Cardiac muscle cell (in vitro differentiated cells and primary cell): ENCODE data around the gene CLDND1. TPM values are rescaled to one million over a fixed set of nuclear protein-coding genes. Genes with fewer than 3 reads are reported as not detected.
A peak's percentile ranks its signal among the peaks of the same experiment; 100 is the strongest.

Experiments used
- DNase-seq, 2 donors: peaks; one replicate each; pipeline versions ENCODE4 v3.0.0 to v3.0.0-alpha.2; 2010 to 2017; ENCODE audit warnings: low read depth in 1 of 2, low spot score in 1 of 2
- H3K27ac ChIP-seq: fragments of 200-600 bp; sonication (generic); 2 replicates; pipeline ENCODE4 v1.5.1; 2016
- H3K27me3 ChIP-seq: fragments of 200-600 bp; sonication (generic); 2 replicates; pipeline ENCODE4 v1.6.0; 2016; ENCODE audit warnings: control low read depth
- H3K36me3 ChIP-seq: fragments of 200-600 bp; sonication (generic); 2 replicates; pipeline ENCODE4 v1.5.1; 2016; ENCODE audit warnings: control low read depth
- H3K4me1 ChIP-seq: fragments of 200-600 bp; sonication (generic); 2 replicates; pipeline ENCODE4 v1.8.1; 2017; ENCODE audit warnings: low read depth, mild to moderate bottlenecking, mixed run types
- H3K4me3 ChIP-seq: fragments of 200-600 bp; sonication (generic); 2 replicates; pipeline ENCODE4 v1.5.1; 2016; ENCODE audit warnings: mild to moderate bottlenecking
- H3K9me3 ChIP-seq: fragments of 200-600 bp; sonication (generic); 2 replicates; pipeline ENCODE4 v1.5.1; 2017; ENCODE audit warnings: low read depth, mild to moderate bottlenecking, control low read depth
- CTCF ChIP-seq: IDR thresholded peaks from 2 replicates; pipeline ENCODE4 v1.5.1; 2012; ENCODE audit warnings: low read depth, mild to moderate bottlenecking, low read length
- polyA plus RNA-seq: library from polyadenylated mRNA; unstranded; fragments of >200 nt; fragmentation: Nextera tagmentation; extraction: Ambion mirVana; gene quantifications from 2 replicates; pipeline ENCODE4 v1.2.1, GENCODE V29; 2016
- total RNA-seq: library from RNA; depleted of rRNA; stranded (reverse); fragments of >200 nt; gene quantifications from 2 replicates; pipeline ENCODE4 v1.2.3, GENCODE V29; 2016

The CLDND1 gene
- total RNA-seq (70.1 and 83.9 TPM in 2 replicates), polyA plus RNA-seq (59.6 and 81.4 TPM in 2 replicates)

DNA sequence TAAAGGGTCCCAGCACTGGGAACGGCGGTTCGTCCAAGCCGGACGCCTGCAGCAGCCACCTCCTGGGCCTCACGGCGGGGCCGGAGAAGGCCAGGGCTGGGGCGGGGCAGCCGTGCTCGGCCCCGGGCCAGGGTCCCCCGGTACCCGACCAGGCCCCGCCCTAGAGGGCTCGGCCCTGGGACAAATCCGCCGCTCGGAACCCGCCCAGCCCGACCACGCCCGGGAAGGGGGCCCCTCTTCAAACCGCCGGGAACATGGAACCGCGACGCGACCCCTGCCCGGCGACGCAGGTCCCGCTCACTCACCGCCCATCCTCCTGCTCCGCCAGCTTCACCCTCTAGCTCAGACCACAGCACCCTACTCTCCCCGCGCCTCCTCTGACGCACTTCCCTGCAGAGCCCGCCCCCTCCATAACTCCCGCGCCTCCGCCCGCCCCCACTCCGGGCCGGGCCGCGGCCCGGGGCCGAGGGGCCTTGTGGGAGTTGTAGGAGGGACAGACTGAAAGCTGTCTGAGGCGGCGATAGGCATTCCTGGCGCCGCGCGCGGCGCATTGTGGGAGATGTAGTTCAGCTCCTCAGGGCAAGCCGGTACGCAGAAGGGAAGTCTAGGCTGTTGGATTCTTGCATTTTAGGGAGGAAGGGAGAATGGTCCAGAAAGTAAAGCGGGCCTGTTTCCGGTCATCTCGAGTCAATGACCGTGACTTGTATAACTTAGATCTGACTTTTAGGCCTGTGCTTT is at the start of gene CLDND1:
TSS of gene CLDND1 (minus strand) at position 359 of the 738 bp plus-strand sequence. CDS start 1,478 bp downstream, outside the sequence.
- Histone ChIP-seq H3K36me3 (no peaks in the 10 kb centered on the region), H3K4me3 (peak within 1 kb of the TSS; percentile 64), H3K27ac (peak within 1 kb of the TSS; percentile 83), H3K27me3 (no peaks in the 10 kb centered on the region), H3K4me1 (peaks cover 4% of the 10 kb centered on the region), H3K9me3 (no peaks in the 10 kb centered on the region)
- no peak for TF ChIP-seq CTCF
- peak; percentile 97 to 98 for DNase-seq

- DNase-seq = no peak
- TF ChIP-seq CTCF = no peak
- Histone ChIP-seq H3K4me3 (no peak overlapping the region), H3K9me3 (no peaks in the 10 kb centered on the region), H3K4me1 (no peaks in the 10 kb centered on the region), H3K27me3 (no peaks in the 10 kb centered on the region), H3K27ac (no peak overlapping the region), H3K36me3 (no peaks in the 10 kb centered on the region)
Observed at GRCh38 chr3:98568402-98568801, 45.7 kb upstream of the CLDND1 start.

DNA sequence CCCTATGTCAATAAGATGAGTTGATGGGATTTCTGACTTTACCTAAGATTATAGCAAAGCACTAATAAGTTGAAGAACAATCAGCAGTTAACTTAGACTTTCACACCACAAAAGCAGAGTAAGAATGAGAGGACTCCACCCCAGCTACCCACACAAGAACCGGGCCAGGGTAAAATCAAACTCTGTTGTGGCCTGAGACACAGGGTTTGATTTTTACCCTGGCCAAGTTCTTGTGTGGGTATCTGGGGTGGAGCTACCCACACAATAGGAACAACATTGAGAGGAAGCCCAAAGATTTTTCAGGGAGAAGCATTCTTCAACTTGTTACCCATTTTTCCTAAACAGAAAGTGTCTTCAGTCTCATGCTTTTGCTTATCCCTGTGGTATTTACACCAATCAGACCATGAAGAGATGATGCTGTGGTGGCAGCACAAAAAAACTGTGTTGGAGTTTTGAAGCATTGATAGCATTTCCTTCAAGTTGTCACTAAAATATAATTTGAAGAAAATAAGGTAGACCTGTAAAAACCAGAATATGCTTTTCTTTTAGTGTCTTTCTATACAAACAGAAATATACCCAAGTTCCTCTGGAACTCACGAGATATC is 45.1 kb upstream of the CLDND1 start:
- TF ChIP-seq CTCF = no peak
- no peak for DNase-seq
- no peaks in the 10 kb centered on the region for H3K9me3 ChIP-seq
- no peaks in the 10 kb centered on the region for H3K36me3 ChIP-seq
- no peaks in the 10 kb centered on the region for H3K27me3 ChIP-seq
- H3K27ac ChIP-seq = no peak overlapping the region
- no peaks in the 10 kb centered on the region for H3K4me1 ChIP-seq
- no peak overlapping the region for H3K4me3 ChIP-seq

GRCh38 chr3:98565843-98566242 is 43.1 kb upstream of the CLDND1 start:
- Histone ChIP-seq H3K36me3 (no peaks in the 10 kb centered on the region), H3K9me3 (no peaks in the 10 kb centered on the region), H3K4me1 (no peaks in the 10 kb centered on the region), H3K4me3 (no peak overlapping the region), H3K27me3 (no peaks in the 10 kb centered on the region), H3K27ac (no peak overlapping the region)
- no peak for DNase-seq
- TF ChIP-seq CTCF = no peak

GRCh38 chr3:98565237-98565643 is 42.5 kb upstream of the CLDND1 start:
- Histone ChIP-seq H3K27me3 (no peaks in the 10 kb centered on the region), H3K27ac (no peak overlapping the region), H3K9me3 (no peaks in the 10 kb centered on the region), H3K36me3 (no peaks in the 10 kb centered on the region), H3K4me1 (no peaks in the 10 kb centered on the region), H3K4me3 (no peak overlapping the region)
- TF ChIP-seq CTCF = no peak
- DNase-seq = no peak
